Thyroid gland (tissue), 4 donors: ENCODE measurements around the gene CACNA2D3. TPM values are rescaled to one million over a fixed set of nuclear protein-coding genes. Genes with fewer than 3 reads are reported as not detected.

Experiments used
- DNase-seq, 2 donors: peaks; one replicate each; pipeline ENCODE4 v3.0.0-alpha.2; 2019
- H3K27ac ChIP-seq, 3 donors: fragments of 200-600 bp; sonication (generic); 1 replicate in 2 of 3; 2 replicates in 1 of 3; pipeline ENCODE4 v1.5.1; 2016 to 2019; ENCODE audit warnings: mild to moderate bottlenecking in 1 of 3, moderate library complexity in 1 of 3
- H3K27me3 ChIP-seq: fragments of 200-600 bp; sonication (generic); one replicate; pipeline ENCODE4 v1.5.1; 2019
- H3K36me3 ChIP-seq, 2 donors: fragments of 200-600 bp; sonication (generic); one replicate each; pipeline ENCODE4 v1.5.1; 2016 to 2019
- H3K4me1 ChIP-seq, 2 donors: fragments of 200-600 bp; sonication (generic); one replicate each; pipeline ENCODE4 v1.5.1; 2017 to 2019
- H3K4me3 ChIP-seq, 3 donors: fragments of 200-600 bp; sonication (generic); replicated peaks in 1 of 3; 1 replicate in 2 of 3; 2 replicates in 1 of 3; pipeline ENCODE4 v1.5.1; 2016; ENCODE audit warnings: mild to moderate bottlenecking in 1 of 3
- H3K9me3 ChIP-seq: fragments of 200-600 bp; sonication (generic); one replicate; pipeline ENCODE4 v1.5.1; 2017
- POLR2A ChIP-seq, 2 donors: fragments of 450-650 bp; IDR thresholded peaks; one replicate each; pipeline ENCODE4 v1.6.1; 2017; ENCODE audit warnings: antibody characterized with exemption in 2 of 2, mild to moderate bottlenecking in 2 of 2, moderate library complexity in 1 of 2
- WGBS, 2 donors: methylation state at CpG; one replicate each; pipeline ENCODE4 v1.1.5; 2017; 5-methylcytosine and 5-hydroxymethylcytosine counted together
- intact Hi-C: fragments of 100-400 bp; cut with DNase I; formaldehyde crosslinking; loops from one replicate; pipeline ENCODE4 v1.15.1; 2023
- total RNA-seq, 4 donors: library from RNA; depleted of rRNA; stranded (reverse); fragments of >200 nt; gene quantifications; one replicate each; pipeline ENCODE4 v1.2.3, GENCODE V29; 2016
- TF ChIP-seq, protein P1 (sequence below), 6 experiments: fragments of 200-600 bp in 3 of 6; fragments of 450-650 bp in 3 of 6; sonication (generic) in 3 of 6; IDR thresholded peaks; one replicate each; pipeline ENCODE4 v1.5.1; 2016 to 2019; ENCODE audit warnings: antibody characterized with exemption in 6 of 6, mild to moderate bottlenecking in 2 of 6, inconsistent platforms in 1 of 6, moderate library complexity in 1 of 6

The CACNA2D3 gene
- total RNA-seq, 4 donors from 2014 or later = 2.9 to 4.8 (median 4.5) TPM

DNA sequence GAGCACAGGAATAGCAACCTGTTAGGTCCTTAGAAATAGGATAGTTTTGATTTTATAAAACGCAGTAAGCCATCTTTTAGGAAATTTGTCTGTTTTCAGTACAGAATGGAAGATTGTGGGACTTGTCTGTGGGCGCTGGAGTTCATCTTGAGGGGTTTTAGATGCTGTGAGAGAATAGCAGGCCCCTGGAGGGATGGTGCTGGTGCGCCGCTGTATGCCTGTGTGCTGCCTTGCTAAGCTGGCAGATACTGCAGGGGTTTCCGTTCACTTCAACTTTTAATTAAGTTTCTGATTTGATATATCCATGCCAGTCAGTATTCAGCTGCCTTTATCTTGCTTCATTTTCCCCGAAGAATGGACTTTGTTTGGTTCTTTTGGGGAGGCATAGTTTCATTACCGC lies 4.2 kb downstream of the CACNA2D3 start:
- no peak overlapping the region for H3K4me3 ChIP-seq
- no peak for DNase-seq
- no peaks in the 10 kb centered on the region for H3K9me3 ChIP-seq
- no peak for TF ChIP-seq POLR2A (IDR thresholded peaks at IDR 0.05)
- TF ChIP-seq, protein P1, sequence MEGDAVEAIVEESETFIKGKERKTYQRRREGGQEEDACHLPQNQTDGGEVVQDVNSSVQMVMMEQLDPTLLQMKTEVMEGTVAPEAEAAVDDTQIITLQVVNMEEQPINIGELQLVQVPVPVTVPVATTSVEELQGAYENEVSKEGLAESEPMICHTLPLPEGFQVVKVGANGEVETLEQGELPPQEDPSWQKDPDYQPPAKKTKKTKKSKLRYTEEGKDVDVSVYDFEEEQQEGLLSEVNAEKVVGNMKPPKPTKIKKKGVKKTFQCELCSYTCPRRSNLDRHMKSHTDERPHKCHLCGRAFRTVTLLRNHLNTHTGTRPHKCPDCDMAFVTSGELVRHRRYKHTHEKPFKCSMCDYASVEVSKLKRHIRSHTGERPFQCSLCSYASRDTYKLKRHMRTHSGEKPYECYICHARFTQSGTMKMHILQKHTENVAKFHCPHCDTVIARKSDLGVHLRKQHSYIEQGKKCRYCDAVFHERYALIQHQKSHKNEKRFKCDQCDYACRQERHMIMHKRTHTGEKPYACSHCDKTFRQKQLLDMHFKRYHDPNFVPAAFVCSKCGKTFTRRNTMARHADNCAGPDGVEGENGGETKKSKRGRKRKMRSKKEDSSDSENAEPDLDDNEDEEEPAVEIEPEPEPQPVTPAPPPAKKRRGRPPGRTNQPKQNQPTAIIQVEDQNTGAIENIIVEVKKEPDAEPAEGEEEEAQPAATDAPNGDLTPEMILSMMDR (IDR thresholded peaks at IDR 0.05) = no peak
- intact Hi-C loops = no loop called here
- no peaks in the 10 kb centered on the region for H3K36me3 ChIP-seq
- H3K4me1 ChIP-seq = peaks cover 6 to 9% of the 10 kb centered on the region in 2 donors
- WGBS, 2 donors = 66 to 75% methylated on average over 7 of the region's 7 CpGs
- H3K27ac ChIP-seq = no peak overlapping the region
- H3K27me3 ChIP-seq = no peaks in the 10 kb centered on the region

DNA sequence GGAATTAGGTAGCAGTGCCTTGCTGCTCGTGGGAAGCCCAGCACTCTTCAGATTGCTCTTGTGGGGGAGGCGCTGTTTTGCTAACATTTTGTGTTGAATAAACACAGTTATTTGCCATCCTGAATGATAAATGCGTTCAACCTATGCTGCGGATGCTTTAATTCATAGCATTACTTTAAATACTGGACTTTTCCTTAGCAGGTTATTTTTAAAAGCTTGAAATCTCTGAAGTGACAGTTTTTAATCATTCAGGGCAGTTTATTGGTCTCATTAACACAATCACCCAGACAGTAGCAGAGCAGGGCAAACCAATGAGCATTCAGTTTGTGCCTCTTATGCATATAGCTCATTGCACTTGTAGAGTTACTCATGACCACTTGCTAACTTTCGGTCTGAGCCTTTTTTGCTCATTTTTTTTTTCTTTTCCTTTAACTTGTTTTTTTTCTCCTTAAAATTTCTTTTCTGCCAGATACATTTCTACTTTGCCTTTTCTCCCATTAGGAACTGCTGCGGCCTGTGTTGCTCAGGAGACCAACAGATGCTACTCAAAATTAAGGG lies 5.2 kb downstream of the CACNA2D3 start:
- no peak for TF ChIP-seq POLR2A (IDR thresholded peaks at IDR 0.05)
- TF ChIP-seq, protein P1 (IDR thresholded peaks at IDR 0.05) = no peak
- Histone ChIP-seq H3K27me3 (no peaks in the 10 kb centered on the region), H3K4me1 (peaks cover 6 to 9% of the 10 kb centered on the region in 2 donors), H3K36me3 (no peaks in the 10 kb centered on the region), H3K9me3 (no peaks in the 10 kb centered on the region), H3K27ac (no peak overlapping the region), H3K4me3 (no peak overlapping the region)
- no peak for DNase-seq
- intact Hi-C loops = no loop called here
- 88 to 92% methylated on average over 6 of the region's 6 CpGs for WGBS, 2 donors

DNA sequence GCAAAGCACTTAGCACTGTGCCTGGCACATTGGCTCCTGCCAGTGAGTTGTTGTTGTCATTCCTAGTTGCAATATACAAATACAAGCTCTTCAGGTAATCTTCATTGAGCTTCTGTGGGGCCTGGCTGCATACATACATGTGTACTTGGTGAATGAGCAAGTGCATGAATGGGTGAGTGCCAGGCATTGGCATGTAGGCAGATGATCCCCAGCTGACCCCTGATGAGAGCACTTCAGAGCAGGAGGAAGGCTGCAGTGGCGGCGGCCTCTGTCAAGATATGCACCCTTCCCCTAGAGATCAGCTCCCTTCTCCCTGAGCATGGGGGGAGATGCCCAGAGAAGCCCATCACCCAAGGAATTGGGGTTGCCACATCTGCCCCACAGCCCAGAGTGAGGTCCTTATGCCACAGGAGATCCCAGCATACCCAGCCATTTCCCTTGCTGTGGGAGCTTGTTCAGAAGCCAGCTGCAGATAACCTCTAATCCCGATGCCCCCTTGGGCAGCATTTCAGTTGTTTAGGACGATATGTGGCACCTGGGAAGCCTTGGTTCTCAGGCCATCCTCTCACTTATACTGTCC lies 8.8 kb downstream of the CACNA2D3 start:
- DNase-seq = no peak
- WGBS, 2 donors = 86 to 100% methylated on average over 2 to 4 of the region's 4 CpGs
- no peaks in the 10 kb centered on the region for H3K36me3 ChIP-seq
- no peaks in the 10 kb centered on the region for H3K4me1 ChIP-seq
- H3K27ac ChIP-seq = no peak overlapping the region
- intact Hi-C loops = no loop called here
- H3K9me3 ChIP-seq = no peaks in the 10 kb centered on the region
- no peaks in the 10 kb centered on the region for H3K27me3 ChIP-seq
- TF ChIP-seq POLR2A (IDR thresholded peaks at IDR 0.05) = no peak
- TF ChIP-seq, protein P1 (IDR thresholded peaks at IDR 0.05) = no peak
- no peak overlapping the region for H3K4me3 ChIP-seq

DNA sequence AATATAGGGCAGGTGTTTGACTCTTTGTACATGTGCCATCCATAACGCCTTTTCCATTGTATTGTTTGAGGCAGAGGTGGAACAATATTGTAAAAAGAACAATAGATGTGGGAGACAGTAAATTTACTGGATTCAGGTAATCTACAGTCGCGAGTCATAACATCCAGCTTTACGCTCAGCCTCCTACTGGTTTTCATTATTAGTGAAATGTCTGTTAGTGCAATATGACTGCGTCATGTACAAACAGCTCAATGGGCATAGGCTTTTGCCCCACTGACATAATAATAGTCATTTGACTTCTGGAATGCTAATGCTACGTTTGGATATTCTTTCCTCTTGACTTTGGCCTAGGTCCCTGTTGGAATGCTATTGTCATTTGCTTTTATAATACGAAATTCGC lies 9.5 kb downstream of the CACNA2D3 start:
- WGBS, 2 donors = 88 to 90% methylated on average over 8 of the region's 8 CpGs
- no peaks in the 10 kb centered on the region for H3K9me3 ChIP-seq
- no peak overlapping the region for H3K27ac ChIP-seq
- H3K4me3 ChIP-seq = no peak overlapping the region
- intact Hi-C loops = no loop called here
- DNase-seq = no peak
- H3K4me1 ChIP-seq = peaks cover 0 to 4% of the 10 kb centered on the region in 2 donors
- H3K27me3 ChIP-seq = no peaks in the 10 kb centered on the region
- TF ChIP-seq, protein P1 (IDR thresholded peaks at IDR 0.05) = no peak
- no peaks in the 10 kb centered on the region for H3K36me3 ChIP-seq

DNA sequence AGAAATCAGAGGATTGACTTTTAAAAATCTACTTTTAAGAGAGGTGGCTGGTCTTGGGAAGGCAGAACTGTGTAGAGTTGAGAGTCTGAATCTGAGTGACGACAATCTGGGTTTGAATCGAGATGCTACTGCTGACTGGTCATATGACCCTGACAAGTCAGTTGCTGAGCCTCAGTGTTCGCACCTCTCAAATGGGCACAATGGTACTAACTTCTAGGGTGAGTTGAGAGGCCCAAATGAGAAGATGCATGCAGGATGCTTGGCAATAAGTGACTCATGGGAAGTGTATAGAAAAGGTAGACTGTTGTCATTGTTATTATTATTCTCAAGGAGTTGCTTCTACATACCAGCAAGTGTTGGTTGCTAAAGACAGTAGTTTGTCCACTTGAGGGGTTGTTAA lies 10.3 kb downstream of the CACNA2D3 start:
- Histone ChIP-seq H3K4me1 (peaks cover 0 to 4% of the 10 kb centered on the region in 2 donors), H3K27me3 (no peaks in the 10 kb centered on the region), H3K9me3 (no peaks in the 10 kb centered on the region), H3K27ac (no peak overlapping the region), H3K36me3 (no peaks in the 10 kb centered on the region), H3K4me3 (no peak overlapping the region)
- DNase-seq = no peak
- TF ChIP-seq POLR2A (IDR thresholded peaks at IDR 0.05) = no peak
- TF ChIP-seq, protein P1 (IDR thresholded peaks at IDR 0.05) = no peak
- WGBS, 2 donors = 89 to 95% methylated on average over 3 of the region's 3 CpGs
- intact Hi-C loops = no loop called here
